ENCODE data around the gene PLSCR5.

PLSCR5 gene

GRCh38 chr3:146585156-146585555, 20.0 kb downstream of the PLSCR5 start:
- DNase-seq = no peak

GRCh38 chr3:146581951-146582467, 23.1 kb downstream of the PLSCR5 start:
- no peak for DNase-seq

- DNase-seq = no peak
These were observed 24.0 kb downstream of the PLSCR5 start for GRCh38 chr3:146581080-146581601.

- peak; percentile 8 to 11 for DNase-seq
These were observed 27.5 kb downstream of the PLSCR5 start for GRCh38 chr3:146577662-146578061.

GRCh38 chr3:146575636-146576035, 29.5 kb downstream of the PLSCR5 start:
- no peak for DNase-seq

GRCh38 chr3:146574173-146574572, 31.0 kb downstream of the PLSCR5 start:
- DNase-seq = no peak

GRCh38 chr3:146569314-146569713, 35.8 kb downstream of the PLSCR5 start:
- no peak for DNase-seq

GRCh38 chr3:146566138-146566537, 39.0 kb downstream of the PLSCR5 start:
- DNase-seq = no peak

- no peak for DNase-seq
These were observed 43.3 kb downstream of the PLSCR5 start for GRCh38 chr3:146561879-146562278.

GRCh38 chr3:146561463-146561862, 43.7 kb downstream of the PLSCR5 start:
- no peak for DNase-seq

GRCh38 chr3:146560678-146561077, 44.5 kb downstream of the PLSCR5 start:
- DNase-seq = no peak

GRCh38 chr3:146559388-146559787, 45.8 kb downstream of the PLSCR5 start:
- no peak for DNase-seq

GRCh38 chr3:146558781-146559180, 46.4 kb downstream of the PLSCR5 start:
- DNase-seq = no peak

GRCh38 chr3:146557745-146558144, 47.4 kb downstream of the PLSCR5 start:
- DNase-seq = no peak

- DNase-seq = no peak
These were observed 49.8 kb downstream of the PLSCR5 start for GRCh38 chr3:146555311-146555710.

- DNase-seq = no peak
These were observed 50.9 kb downstream of the PLSCR5 start for GRCh38 chr3:146554151-146554760.

- DNase-seq = no peak
These were observed 54.2 kb downstream of the PLSCR5 start for GRCh38 chr3:146550743-146551510.

- DNase-seq = no peak
These were observed 55.0 kb downstream of the PLSCR5 start for GRCh38 chr3:146550070-146550615.

GRCh38 chr3:146547235-146547835, 57.8 kb downstream of the PLSCR5 start:
- DNase-seq = no peak

- no peak for DNase-seq
These were observed 58.7 kb downstream of the PLSCR5 start for GRCh38 chr3:146546366-146546965.

GRCh38 chr3:146544929-146545528, 60.1 kb downstream of the PLSCR5 start:
- DNase-seq = no peak

All from activated CD4-positive, alpha-beta T cell treated with anti-CD3 and anti-CD28 coated beads, Interleukin-2, amount 50 U/mL, for 4 hours (primary cell).